ENCODE data around the gene SYNPO2.
A peak's percentile ranks its signal among the peaks of the same experiment; 100 is the strongest.
"Not testable (repeated sequence)": the region's sequence is repeated elsewhere in the genome, so short reads cannot be mapped to it uniquely, and the experiment has no call there.

SYNPO2 gene

DNA sequence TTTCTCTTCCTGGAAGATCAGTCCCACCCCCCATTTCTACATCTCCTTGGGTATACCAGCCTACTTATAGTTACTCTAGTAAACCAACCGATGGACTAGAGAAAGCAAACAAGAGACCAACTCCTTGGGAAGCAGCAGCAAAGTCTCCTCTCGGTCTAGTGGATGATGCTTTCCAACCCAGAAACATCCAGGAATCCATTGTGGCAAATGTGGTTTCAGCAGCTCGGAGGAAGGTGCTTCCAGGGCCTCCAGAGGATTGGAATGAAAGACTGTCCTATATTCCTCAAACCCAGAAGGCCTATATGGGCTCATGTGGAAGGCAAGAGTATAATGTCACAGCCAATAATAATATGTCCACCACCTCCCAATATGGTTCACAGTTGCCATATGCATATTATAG is 168.8 kb downstream of the SYNPO2 start:
- Histone ChIP-seq H3K9ac (ENCODE audit: low read length) (no peak overlapping the region), H4K5ac (ENCODE audit: low read length) (no peak overlapping the region), H2AK5ac (ENCODE audit: low read length) (no peak overlapping the region), H3K79me2 (ENCODE audit: control insufficient read depth, insufficient read depth, low read length) (no peaks in the 10 kb centered on the region), H3K36me3 (ENCODE audit: control insufficient read depth, insufficient read depth, low read length) (no peaks in the 10 kb centered on the region), H3K79me1 (ENCODE audit: low read length) (no peaks in the 10 kb centered on the region), H2BK15ac (replicated peaks; ENCODE audit: low read depth) (no peak overlapping the region), H3K4ac (ENCODE audit: low read depth, low read length) (no peak overlapping the region), H3K27me3 (ENCODE audit: insufficient read depth, low read length, poor library complexity) (no peaks in the 10 kb centered on the region), H3K56ac (ENCODE audit: low read length) (no peak overlapping the region), H2BK5ac (ENCODE audit: low read length) (no peak overlapping the region), H2BK120ac (ENCODE audit: low read depth, low read length) (no peak overlapping the region), H3K4me2 (ENCODE audit: low read length) (no peak overlapping the region), H4K8ac (ENCODE audit: low read depth, low read length) (no peak overlapping the region), H3K27ac (ENCODE audit: low read depth, low read length) (no peak overlapping the region), H3K4me3 (ENCODE audit: low read length) (no peak overlapping the region), H3K23ac (ENCODE audit: low read length) (no peak overlapping the region), H3K4me1 (ENCODE audit: control insufficient read depth, low read depth, low read length) (no peaks in the 10 kb centered on the region), H3K18ac (ENCODE audit: low read length) (no peak overlapping the region)
- DNase-seq, result no peak
- WGBS (ENCODE audit: extremely low coverage, insufficient coverage, low lambda C conversion rate), result no CpG with 5 or more reads among the region's 3 CpGs

DNA sequence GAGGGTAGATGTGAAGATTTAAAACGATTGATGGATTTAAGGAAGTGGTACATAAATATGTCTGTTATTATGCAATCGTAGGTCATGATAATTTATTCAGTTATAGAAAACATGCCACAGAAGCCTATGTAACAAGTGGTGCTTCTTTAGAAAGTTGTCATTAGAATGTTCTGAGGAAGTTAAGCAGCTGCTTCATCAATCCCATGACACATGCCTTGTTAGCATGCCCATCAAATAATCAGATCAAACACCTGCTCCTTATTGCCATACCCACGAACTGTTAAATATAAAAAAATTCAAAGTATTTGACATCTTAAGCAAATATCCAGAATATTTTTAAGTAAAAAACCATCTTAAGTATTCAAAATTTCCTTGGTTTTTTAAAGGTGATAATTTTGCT is 170.6 kb downstream of the SYNPO2 start:
- Histone ChIP-seq H3K4ac (ENCODE audit: low read depth, low read length) (no peak overlapping the region), H2BK120ac (ENCODE audit: low read depth, low read length) (no peak overlapping the region), H3K23ac (ENCODE audit: low read length) (no peak overlapping the region), H4K5ac (ENCODE audit: low read length) (no peak overlapping the region), H4K8ac (ENCODE audit: low read depth, low read length) (no peak overlapping the region), H3K4me3 (ENCODE audit: low read length) (no peak overlapping the region), H2BK15ac (replicated peaks; ENCODE audit: low read depth) (no peak overlapping the region), H3K27me3 (ENCODE audit: insufficient read depth, low read length, poor library complexity) (no peaks in the 10 kb centered on the region), H3K79me1 (ENCODE audit: low read length) (no peaks in the 10 kb centered on the region), H3K36me3 (ENCODE audit: control insufficient read depth, insufficient read depth, low read length) (no peaks in the 10 kb centered on the region), H3K4me2 (ENCODE audit: low read length) (no peak overlapping the region), H2BK5ac (ENCODE audit: low read length) (no peak overlapping the region), H2AK5ac (ENCODE audit: low read length) (no peak overlapping the region), H3K56ac (ENCODE audit: low read length) (no peak overlapping the region), H3K4me1 (ENCODE audit: control insufficient read depth, low read depth, low read length) (no peaks in the 10 kb centered on the region), H3K27ac (ENCODE audit: low read depth, low read length) (no peak overlapping the region), H3K18ac (ENCODE audit: low read length) (no peak overlapping the region), H3K9ac (ENCODE audit: low read length) (no peak overlapping the region), H3K79me2 (ENCODE audit: control insufficient read depth, insufficient read depth, low read length) (no peaks in the 10 kb centered on the region)
- 100% methylated on average over 2 of the region's 3 CpGs for WGBS (ENCODE audit: extremely low coverage, insufficient coverage, low lambda C conversion rate)
- no peak for DNase-seq

DNA sequence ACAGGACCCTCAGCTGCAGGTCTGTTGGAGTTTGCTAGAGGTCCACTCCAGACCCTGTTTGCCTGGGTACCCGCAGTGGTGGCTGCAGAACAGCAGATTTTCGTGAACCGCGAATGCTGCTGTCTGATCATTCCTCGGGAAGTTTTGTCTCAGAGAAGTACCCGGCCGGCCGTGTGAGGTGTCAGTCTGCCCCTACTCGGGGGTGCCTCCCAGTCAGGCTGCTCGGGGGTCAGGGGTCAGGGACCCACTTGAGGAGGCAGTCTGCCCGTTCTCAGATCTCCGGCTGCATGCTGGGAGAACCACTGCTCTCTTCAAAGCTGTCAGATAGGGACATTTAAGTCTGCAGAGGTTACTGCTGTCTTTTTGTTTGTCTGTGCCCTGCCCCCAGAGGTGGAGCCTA is 178.5 kb downstream of the SYNPO2 start:
- H3K9ac ChIP-seq (ENCODE audit: low read length); H2BK120ac ChIP-seq (ENCODE audit: low read depth, low read length); H3K56ac ChIP-seq (ENCODE audit: low read length); H3K4me2 ChIP-seq (ENCODE audit: low read length); H4K5ac ChIP-seq (ENCODE audit: low read length); DNase-seq; H3K79me1 ChIP-seq (ENCODE audit: low read length); H2AK5ac ChIP-seq (ENCODE audit: low read length); H3K18ac ChIP-seq (ENCODE audit: low read length); H3K27me3 ChIP-seq (ENCODE audit: insufficient read depth, low read length, poor library complexity); H3K4me3 ChIP-seq (ENCODE audit: low read length); H2BK15ac ChIP-seq (replicated peaks; ENCODE audit: low read depth); H3K36me3 ChIP-seq (ENCODE audit: control insufficient read depth, insufficient read depth, low read length); H2BK5ac ChIP-seq (ENCODE audit: low read length); H3K23ac ChIP-seq (ENCODE audit: low read length); H3K4ac ChIP-seq (ENCODE audit: low read depth, low read length); H3K4me1 ChIP-seq (ENCODE audit: control insufficient read depth, low read depth, low read length); H3K27ac ChIP-seq (ENCODE audit: low read depth, low read length); H3K79me2 ChIP-seq (ENCODE audit: control insufficient read depth, insufficient read depth, low read length); H4K8ac ChIP-seq (ENCODE audit: low read depth, low read length): not testable (repeated sequence)
- WGBS (ENCODE audit: extremely low coverage, insufficient coverage, low lambda C conversion rate), result no CpG with 5 or more reads among the region's 12 CpGs

GRCh38 chr4:119067670-119068360 is 179.2 kb downstream of the SYNPO2 start:
- Histone ChIP-seq H3K56ac (ENCODE audit: low read length) (peak overlapping the region; percentile 60), H3K18ac (ENCODE audit: low read length) (peak overlapping the region; percentile 60), H3K4ac (ENCODE audit: low read depth, low read length) (peak overlapping the region; percentile 24)
- not testable (repeated sequence) for H3K4me3 ChIP-seq (ENCODE audit: low read length); H2BK5ac ChIP-seq (ENCODE audit: low read length); H3K27me3 ChIP-seq (ENCODE audit: insufficient read depth, low read length, poor library complexity); H4K8ac ChIP-seq (ENCODE audit: low read depth, low read length); H3K79me1 ChIP-seq (ENCODE audit: low read length); H3K27ac ChIP-seq (ENCODE audit: low read depth, low read length); H2BK15ac ChIP-seq (replicated peaks; ENCODE audit: low read depth); H2AK5ac ChIP-seq (ENCODE audit: low read length); H3K9ac ChIP-seq (ENCODE audit: low read length); H2BK120ac ChIP-seq (ENCODE audit: low read depth, low read length); H3K79me2 ChIP-seq (ENCODE audit: control insufficient read depth, insufficient read depth, low read length); H3K23ac ChIP-seq (ENCODE audit: low read length); H3K4me2 ChIP-seq (ENCODE audit: low read length); H3K36me3 ChIP-seq (ENCODE audit: control insufficient read depth, insufficient read depth, low read length); H3K4me1 ChIP-seq (ENCODE audit: control insufficient read depth, low read depth, low read length); H4K5ac ChIP-seq (ENCODE audit: low read length)
- WGBS (ENCODE audit: extremely low coverage, insufficient coverage, low lambda C conversion rate), result no CpG with 5 or more reads among the region's 17 CpGs
- DNase-seq, result peak; percentile 8

DNA sequence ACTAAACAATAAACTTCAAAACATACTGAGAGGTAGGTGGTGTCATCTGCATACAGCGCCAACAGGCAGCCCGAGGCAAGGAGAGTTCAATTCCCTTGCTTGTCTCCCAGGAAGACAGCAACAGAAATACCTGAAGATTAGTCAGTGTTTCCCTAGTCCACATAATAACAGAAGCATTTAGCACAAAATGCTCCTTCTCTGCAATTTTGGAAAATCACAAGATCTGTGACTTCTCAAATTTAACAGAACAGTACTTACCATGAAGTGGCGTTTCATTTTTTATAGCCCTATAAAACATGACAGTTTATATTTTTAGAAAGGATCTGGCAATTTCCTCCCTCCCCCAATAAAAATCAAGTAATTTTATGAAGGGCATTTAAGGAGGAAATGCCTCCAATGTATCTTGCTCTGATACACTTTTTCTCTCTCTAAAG is 179.9 kb downstream of the SYNPO2 start:
- H3K27me3 ChIP-seq (ENCODE audit: insufficient read depth, low read length, poor library complexity), result no peaks in the 10 kb centered on the region
- H3K18ac ChIP-seq (ENCODE audit: low read length), result peak overlapping the region; percentile 60
- H3K79me1 ChIP-seq (ENCODE audit: low read length), result no peaks in the 10 kb centered on the region
- H3K4ac ChIP-seq (ENCODE audit: low read depth, low read length), result no peak overlapping the region
- no peak overlapping the region for H2AK5ac ChIP-seq (ENCODE audit: low read length)
- peak; percentile 60 for DNase-seq
- no peak overlapping the region for H3K4me3 ChIP-seq (ENCODE audit: low read length)
- WGBS (ENCODE audit: extremely low coverage, insufficient coverage, low lambda C conversion rate), result no CpG with 5 or more reads among the region's 3 CpGs
- no peak overlapping the region for H2BK120ac ChIP-seq (ENCODE audit: low read depth, low read length)
- no peak overlapping the region for H2BK15ac ChIP-seq (replicated peaks; ENCODE audit: low read depth)
- no peak overlapping the region for H4K5ac ChIP-seq (ENCODE audit: low read length)
- no peaks in the 10 kb centered on the region for H3K79me2 ChIP-seq (ENCODE audit: control insufficient read depth, insufficient read depth, low read length)
- H3K23ac ChIP-seq (ENCODE audit: low read length), result no peak overlapping the region
- H3K4me2 ChIP-seq (ENCODE audit: low read length), result no peak overlapping the region
- no peak overlapping the region for H3K27ac ChIP-seq (ENCODE audit: low read depth, low read length)
- H3K9ac ChIP-seq (ENCODE audit: low read length), result no peak overlapping the region
- H3K56ac ChIP-seq (ENCODE audit: low read length), result no peak overlapping the region
- no peak overlapping the region for H2BK5ac ChIP-seq (ENCODE audit: low read length)
- H3K36me3 ChIP-seq (ENCODE audit: control insufficient read depth, insufficient read depth, low read length), result no peaks in the 10 kb centered on the region
- no peak overlapping the region for H4K8ac ChIP-seq (ENCODE audit: low read depth, low read length)
- H3K4me1 ChIP-seq (ENCODE audit: control insufficient read depth, low read depth, low read length), result no peaks in the 10 kb centered on the region

- no peaks in the 10 kb centered on the region for H3K27me3 ChIP-seq (ENCODE audit: insufficient read depth, low read length, poor library complexity)
- H3K79me2 ChIP-seq (ENCODE audit: control insufficient read depth, insufficient read depth, low read length), result no peaks in the 10 kb centered on the region
- H3K9ac ChIP-seq (ENCODE audit: low read length), result no peak overlapping the region
- no peaks in the 10 kb centered on the region for H3K79me1 ChIP-seq (ENCODE audit: low read length)
- H2BK15ac ChIP-seq (replicated peaks; ENCODE audit: low read depth), result no peak overlapping the region
- no peak overlapping the region for H2AK5ac ChIP-seq (ENCODE audit: low read length)
- H3K4ac ChIP-seq (ENCODE audit: low read depth, low read length), result no peak overlapping the region
- no peak for DNase-seq
- H4K8ac ChIP-seq (ENCODE audit: low read depth, low read length), result no peak overlapping the region
- H3K4me2 ChIP-seq (ENCODE audit: low read length), result no peak overlapping the region
- H3K18ac ChIP-seq (ENCODE audit: low read length), result no peak overlapping the region
- H2BK120ac ChIP-seq (ENCODE audit: low read depth, low read length), result no peak overlapping the region
- H3K36me3 ChIP-seq (ENCODE audit: control insufficient read depth, insufficient read depth, low read length), result no peaks in the 10 kb centered on the region
- no peaks in the 10 kb centered on the region for H3K4me1 ChIP-seq (ENCODE audit: control insufficient read depth, low read depth, low read length)
- H2BK5ac ChIP-seq (ENCODE audit: low read length), result no peak overlapping the region
- H3K4me3 ChIP-seq (ENCODE audit: low read length), result no peak overlapping the region
- no peak overlapping the region for H4K5ac ChIP-seq (ENCODE audit: low read length)
- H3K56ac ChIP-seq (ENCODE audit: low read length), result no peak overlapping the region
- WGBS (ENCODE audit: extremely low coverage, insufficient coverage, low lambda C conversion rate), result no CpG with 5 or more reads among the region's 4 CpGs
- H3K23ac ChIP-seq (ENCODE audit: low read length), result no peak overlapping the region
- H3K27ac ChIP-seq (ENCODE audit: low read depth, low read length), result no peak overlapping the region
Observed at GRCh38 chr4:119070301-119070700, 181.6 kb downstream of the SYNPO2 start.
